Endothelial cell of umbilical vein (primary cell): ENCODE results near the gene XYLT1. TPM values are rescaled to one million over a fixed set of nuclear protein-coding genes. Genes with fewer than 3 reads are reported as not detected.

Experiments
- BruUV-seq: library from RNA; stranded (reverse); fragments of 400-500 nt; replicated peaks from 2 replicates; lab custom pipeline; 2021; lab: Mats Ljungman, UMichigan
- CTCF ChIA-PET: fragments of 300-600, 350-600 bp; sonication (Branson Sonifier 250); formaldehyde crosslinking; loops from one replicate; lab custom pipeline; 2021; ENCODE audit warnings: antibody characterized with exemption, inconsistent platforms; lab: Charles Lee
- POLR2A ChIA-PET: fragments of 300-600, 350-600 bp; sonication (Branson Sonifier 250); formaldehyde crosslinking; loops from one replicate; lab custom pipeline; 2021; ENCODE audit warnings: antibody characterized with exemption, inconsistent platforms; lab: Charles Lee
- DNase-seq: peaks from one replicate; pipeline ENCODE4 v3.0.0-alpha.2; 2011; ENCODE audit warnings: low read depth, low spot score
- FAIRE-seq: peaks from 2 replicates; lab custom pipeline; 2011; peaks lifted over from hg19 to GRCh38; lab: Jason Lieb, UNC
- H2AFZ ChIP-seq: 2 replicates; pipeline ENCODE4 v1.6.0; 2012; ENCODE audit warnings: low read depth, low read length, control low read depth, inconsistent platforms
- H3K27ac ChIP-seq: 2 replicates; pipeline ENCODE4 v1.5.1; 2011; ENCODE audit warnings: low read depth, mild to moderate bottlenecking, control low read depth, low read length, moderate library complexity; ENCODE audit not compliant: insufficient read depth
- H3K27me3 ChIP-seq, 2 experiments: 2 replicates each; pipeline versions ENCODE4 v1.6.0 to v1.6.1; 2011; ENCODE audit warnings: low read length in 2 of 2, mixed read lengths in 1 of 2; ENCODE audit not compliant: control insufficient read depth in 2 of 2, insufficient read depth in 2 of 2
- H3K36me3 ChIP-seq, 2 experiments: 2 replicates in 1 of 2; 3 replicates in 1 of 2; pipeline ENCODE4 v1.5.1; 2011; ENCODE audit warnings: low read length in 2 of 2, mild to moderate bottlenecking in 1 of 2, moderate library complexity in 1 of 2; ENCODE audit not compliant: control insufficient read depth in 2 of 2, insufficient read depth in 2 of 2; ENCODE audit errors: extremely low read depth in 1 of 2
- H3K4me1 ChIP-seq: 3 replicates; pipeline ENCODE4 v1.5.1; 2011; ENCODE audit warnings: mild to moderate bottlenecking, low read length; ENCODE audit not compliant: control insufficient read depth, insufficient read depth; ENCODE audit errors: extremely low read depth
- H3K4me2 ChIP-seq: 2 replicates; pipeline ENCODE4 v1.6.1; 2011; ENCODE audit warnings: low read length, control low read depth, mixed read lengths; ENCODE audit not compliant: insufficient read depth
- H3K4me3 ChIP-seq, 3 experiments: fragments of 200-600 bp in 1 of 3; sonication (generic), shearing (Covaris generic) in 1 of 3; replicated peaks in 1 of 3; 2 replicates each; pipeline ENCODE4 v1.5.1; 2011 to 2016; ENCODE audit warnings: control low read depth in 3 of 3, low read length in 3 of 3, mild to moderate bottlenecking in 2 of 3, inconsistent platforms in 1 of 3, low read depth in 1 of 3, moderate library complexity in 1 of 3; ENCODE audit not compliant: insufficient read depth in 1 of 3
- H3K79me2 ChIP-seq: 2 replicates; pipeline ENCODE4 v1.6.0; 2012; ENCODE audit warnings: low read length, inconsistent platforms; ENCODE audit not compliant: control insufficient read depth, insufficient read depth
- H3K9ac ChIP-seq: replicated peaks from 2 replicates; pipeline ENCODE3; 2011; ENCODE audit warnings: low read length, control low read depth; ENCODE audit not compliant: insufficient read depth; ENCODE audit errors: extremely low read depth
- H3K9me1 ChIP-seq: replicated peaks from 3 replicates; pipeline ENCODE4 v1.6.0; 2011; ENCODE audit warnings: mild to moderate bottlenecking, low read length; ENCODE audit not compliant: control insufficient read depth, insufficient read depth; ENCODE audit errors: extremely low read depth
- H3K9me3 ChIP-seq: replicated peaks from 2 replicates; pipeline ENCODE4 v1.5.1; 2012; ENCODE audit warnings: low read length, inconsistent platforms; ENCODE audit not compliant: control insufficient read depth, insufficient read depth
- H4K20me1 ChIP-seq: replicated peaks from 2 replicates; pipeline ENCODE3; 2011; ENCODE audit warnings: mild to moderate bottlenecking, low read length; ENCODE audit not compliant: control insufficient read depth, insufficient read depth; ENCODE audit errors: extremely low read depth
- CTCF ChIP-seq, 2 donors: IDR thresholded peaks; 1 replicate in 1 of 2; 2 replicates in 1 of 2; pipeline ENCODE4 v1.5.1; 2011; ENCODE audit warnings: low read length in 2 of 2, mild to moderate bottlenecking in 2 of 2, moderate library complexity in 2 of 2, control low read depth in 1 of 2, inconsistent platforms in 1 of 2, low read depth in 1 of 2; ENCODE audit not compliant: insufficient read depth in 1 of 2; ENCODE audit errors: extremely low read depth in 1 of 2
- EZH2 ChIP-seq: IDR thresholded peaks from 2 replicates; pipeline ENCODE4 v1.6.1; 2012; ENCODE audit warnings: borderline replicate concordance, low read depth, mild to moderate bottlenecking, moderate library complexity, low read length, inconsistent platforms; ENCODE audit not compliant: severe bottlenecking
- FOS ChIP-seq: IDR thresholded peaks from 2 replicates; pipeline ENCODE4 v1.6.1; 2011; ENCODE audit warnings: mild to moderate bottlenecking, low read length, moderate library complexity, borderline replicate concordance; ENCODE audit not compliant: insufficient read depth
- GATA2 ChIP-seq: IDR thresholded peaks from 2 replicates; pipeline ENCODE4 v1.7.0; 2011; ENCODE audit warnings: low read depth, mild to moderate bottlenecking, moderate library complexity, mixed read lengths, low read length; ENCODE audit not compliant: insufficient read length, insufficient read depth
- JUN ChIP-seq: IDR thresholded peaks from 2 replicates; pipeline ENCODE4 v1.6.1; 2011; ENCODE audit warnings: borderline replicate concordance, low read depth; ENCODE audit not compliant: insufficient read length, insufficient read depth
- MAX ChIP-seq: IDR thresholded peaks from 2 replicates; pipeline ENCODE4 v1.6.1; 2011; ENCODE audit not compliant: insufficient read depth, insufficient read length
- MYC ChIP-seq: IDR thresholded peaks from one replicate; pipeline ENCODE4 v1.6.1; 2011; ENCODE audit warnings: mild to moderate bottlenecking, low read depth, low read length
- POLR2A ChIP-seq: IDR thresholded peaks from 2 replicates; pipeline ENCODE4 v1.6.1; 2012; ENCODE audit warnings: low read depth, mild to moderate bottlenecking, control low read depth, low read length
- POLR2AphosphoS5 ChIP-seq: IDR thresholded peaks from 2 replicates; pipeline ENCODE4 v1.6.1; 2012; ENCODE audit warnings: low read depth, mild to moderate bottlenecking, control low read depth, low read length, moderate library complexity; ENCODE audit not compliant: insufficient read depth
- dilution Hi-C: fragments of 300-500 bp; cut with MboI; formaldehyde crosslinking; loops from one replicate; pipeline ENCODE4 v1.15.0; 2019; ENCODE audit warnings: low sequenced_read_pairs; ENCODE audit not compliant: extremely low pct_ligation_motif_present
- intact Hi-C: fragments of 100-400 bp; cut with micrococcal nuclease; formaldehyde crosslinking; loops from one replicate; pipeline ENCODE4 v1.10.0; 2022
- polyA plus RNA-seq, 4 experiments: library from polyadenylated mRNA; depleted of rRNA in 3 of 4; stranded (reverse) in 3 of 4; unstranded in 1 of 4; fragments of >200 nt; gene quantifications; 2 replicates each; pipeline versions ENCODE4 v1.2.1 to v1.2.3, GENCODE V29; 2011 to 2012; ENCODE audit warnings: missing spikeins in 1 of 4
- total RNA-seq: library from RNA; stranded (reverse); gene quantifications from 2 replicates; pipeline ENCODE4 v1.2.3, GENCODE V29; 2021

Gene XYLT1
- total and polyA plus RNA-seq, 2 donors (not counting 3 experiments of a cell fraction or from before 2014, with no cell fraction given) = 0.63 to 2.9 TPM

GRCh38 chr16:17287166-17287800 is 183.5 kb downstream of the XYLT1 start:
- no peak overlapping the region for H3K4me2 ChIP-seq
- no peaks in the 10 kb centered on the region for H4K20me1 ChIP-seq
- H3K4me3 ChIP-seq = no peak overlapping the region
- FAIRE-seq (no peak), DNase-seq (no peak)
- dilution Hi-C loops (no loop called here), intact Hi-C loops (no loop called here)
- no peak overlapping the region for H3K9ac ChIP-seq
- POLR2A ChIA-PET = no interaction called here
- no peaks in the 10 kb centered on the region for H3K27me3 ChIP-seq
- no peaks in the 10 kb centered on the region for H3K4me1 ChIP-seq
- no peak overlapping the region for H3K27ac ChIP-seq
- no peaks in the 10 kb centered on the region for H3K36me3 ChIP-seq
- H2AFZ ChIP-seq = no peak overlapping the region
- CTCF ChIA-PET = no interaction called here
- no peaks in the 10 kb centered on the region for H3K9me1 ChIP-seq
- no peak for TF ChIP-seq GATA2
- TF ChIP-seq MYC = no peak
- TF ChIP-seq FOS = no peak
- TF ChIP-seq POLR2AphosphoS5 = no peak
- no peak for TF ChIP-seq MAX
- TF ChIP-seq CTCF (IDR thresholded peaks at IDR 0.05; ENCODE audit: extremely low read depth in 1 of 2, insufficient read depth in 1 of 2, low read depth in 1 of 2, low read length in 2 of 2) = no peak
- no peak for TF ChIP-seq JUN
- TF ChIP-seq POLR2A = no peak
- TF ChIP-seq EZH2 = no peak
- no peaks in the 10 kb centered on the region for H3K79me2 ChIP-seq
- H3K9me3 ChIP-seq = no peaks in the 10 kb centered on the region
- no TSS peak for BruUV-seq
